SK-N-SH (cell line): ENCODE data around the gene NCOA5.

Source experiments
- CTCF ChIP-seq: fragments of 200-600 bp; sonication (generic); IDR thresholded peaks from 2 replicates; pipeline ENCODE4 v1.6.1; 2017; ENCODE audit warnings: antibody characterized with exemption, mild to moderate bottlenecking, moderate library complexity
- RAD21 ChIP-seq: IDR thresholded peaks from 2 replicates; pipeline ENCODE4 v1.6.1; 2012; ENCODE audit warnings: mild to moderate bottlenecking, low read length

- TF ChIP-seq CTCF: no peak
- no peak for TF ChIP-seq RAD21
These were observed 5.0 kb downstream of the NCOA5 start for GRCh38 chr20:46084805-46085178.
